ENCODE measurements around the gene PDZD4. TPM values are rescaled to one million over a fixed set of nuclear protein-coding genes. Genes with fewer than 3 reads are reported as not detected.

PDZD4 gene
- total RNA-seq, 4 donors from 2014 or later: 20.0 to 48.4 (median 36.9) TPM

GRCh38 chrX:153805436-153805835 is 24.9 kb downstream of the PDZD4 start:
- Histone ChIP-seq H3K27me3 (no peaks in the 10 kb centered on the region), H3K27ac (replicated peaks in 1 of 4) (no peak overlapping the region), H3K4me1 (no peaks in the 10 kb centered on the region), H3K4me3 (no peak overlapping the region), H3K9me3 (peaks cover 0 to 4% (median 0%) of the 10 kb centered on the region in 4 donors), H3K36me3 (peaks cover 0 to 25% (median 4%) of the 10 kb centered on the region in 4 donors)
- TF ChIP-seq CTCF (IDR thresholded peaks at IDR 0.05): no peak
- no peak for TF ChIP-seq EP300 (IDR thresholded peaks at IDR 0.05)
- TF ChIP-seq POLR2A (IDR thresholded peaks at IDR 0.05; ENCODE audit: low read depth): no peak
- TF ChIP-seq POLR2AphosphoS5 (IDR thresholded peaks at IDR 0.05): no peak
- intact Hi-C loops (cut with DNase I): no loop called here
- DNase-seq (ENCODE audit: extremely low spot score): no peak
- WGBS: 83% methylated on average over 13 of the region's 13 CpGs

GRCh38 chrX:153804621-153805020 is 25.7 kb downstream of the PDZD4 start:
- WGBS: 92% methylated on average over 21 of the region's 25 CpGs
- H3K36me3 ChIP-seq: peaks cover 0 to 25% (median 4%) of the 10 kb centered on the region in 4 donors
- no peaks in the 10 kb centered on the region for H3K4me1 ChIP-seq
- no peaks in the 10 kb centered on the region for H3K27me3 ChIP-seq
- H3K27ac ChIP-seq (replicated peaks in 1 of 4): no peak overlapping the region
- no peaks in the 10 kb centered on the region for H3K9me3 ChIP-seq
- no peak for DNase-seq (ENCODE audit: extremely low spot score)
- no peak for TF ChIP-seq POLR2A (IDR thresholded peaks at IDR 0.05; ENCODE audit: low read depth)
- TF ChIP-seq CTCF (IDR thresholded peaks at IDR 0.05): no peak
- no peak for TF ChIP-seq POLR2AphosphoS5 (IDR thresholded peaks at IDR 0.05)
- no peak for TF ChIP-seq EP300 (IDR thresholded peaks at IDR 0.05)
- no peak overlapping the region for H3K4me3 ChIP-seq
- intact Hi-C loops (cut with DNase I): no loop called here

GRCh38 chrX:153804100-153804595 is 26.2 kb downstream of the PDZD4 start:
- H3K27ac ChIP-seq (replicated peaks in 1 of 4): no peak overlapping the region
- no peak for TF ChIP-seq CTCF (IDR thresholded peaks at IDR 0.05)
- no peak for TF ChIP-seq POLR2A (IDR thresholded peaks at IDR 0.05; ENCODE audit: low read depth)
- TF ChIP-seq POLR2AphosphoS5 (IDR thresholded peaks at IDR 0.05): no peak
- no peak for TF ChIP-seq EP300 (IDR thresholded peaks at IDR 0.05)
- intact Hi-C loops (cut with DNase I): no loop called here
- no peak overlapping the region for H3K4me3 ChIP-seq
- no peaks in the 10 kb centered on the region for H3K9me3 ChIP-seq
- no peak for DNase-seq (ENCODE audit: extremely low spot score)
- no peaks in the 10 kb centered on the region for H3K4me1 ChIP-seq
- no peaks in the 10 kb centered on the region for H3K27me3 ChIP-seq
- peaks cover 0 to 25% (median 6%) of the 10 kb centered on the region in 4 donors for H3K36me3 ChIP-seq
- WGBS: 94% methylated on average over 13 of the region's 34 CpGs

- Histone ChIP-seq H3K27me3 (no peaks in the 10 kb centered on the region), H3K27ac (replicated peaks in 1 of 4) (no peak overlapping the region), H3K9me3 (no peaks in the 10 kb centered on the region), H3K36me3 (peaks cover 0 to 30% (median 13%) of the 10 kb centered on the region in 4 donors), H3K4me3 (no peak overlapping the region), H3K4me1 (no peaks in the 10 kb centered on the region)
- intact Hi-C loops (cut with DNase I): no loop called here
- DNase-seq (ENCODE audit: extremely low spot score): no peak
- TF ChIP-seq CTCF (IDR thresholded peaks at IDR 0.05): no peak
- no peak for TF ChIP-seq POLR2A (IDR thresholded peaks at IDR 0.05; ENCODE audit: low read depth)
- TF ChIP-seq EP300 (IDR thresholded peaks at IDR 0.05): no peak
- no peak for TF ChIP-seq POLR2AphosphoS5 (IDR thresholded peaks at IDR 0.05)
- WGBS: 94% methylated on average over 68 of the region's 87 CpGs
Measured at GRCh38 chrX:153803211-153804099, 26.9 kb downstream of the PDZD4 start.
